Naive thymus-derived CD8-positive, alpha-beta T cell (primary cell): ENCODE results near the gene WWP2. TPM values are rescaled to one million over a fixed set of nuclear protein-coding genes. Genes with fewer than 3 reads are reported as not detected.
"Not testable (repeated sequence)": the region's sequence is repeated elsewhere in the genome, so short reads cannot be mapped to it uniquely, and the experiment has no call there.

ENCODE experiments used
- ATAC-seq, 2 donors: fragments of 150-1000 bp; cut with Tn5 transposase in 1 of 2; sonication (Bioruptor Pico), chemical (Tn5 transposase) in 1 of 2; 1 replicate in 1 of 2; 2 replicates in 1 of 2; pipeline ENCODE4 v1.10.0; 2021; ENCODE audit warnings: mild to moderate bottlenecking in 2 of 2, moderate library complexity in 2 of 2
- POLR2A ChIA-PET: fragments of 350-600 bp; sonication (Branson Sonifier 250); formaldehyde crosslinking; loops from one replicate; lab custom pipeline; 2021; ENCODE audit warnings: antibody characterized with exemption; lab: Charles Lee
- DNase-seq, 10 donors: peaks; one replicate each; pipeline versions ENCODE4 v3.0.0 to v3.0.0-alpha.2; 2020 to 2022
- H3K27ac Mint-ChIP-seq, 10 donors: one replicate each; pipeline ENCODE4 v1.8.0; 2020 to 2022; ENCODE audit warnings: mild to moderate bottlenecking in 10 of 10, mixed read lengths in 10 of 10, moderate library complexity in 4 of 10, inconsistent platforms in 1 of 10
- H3K27me3 Mint-ChIP-seq, 5 donors: one replicate each; pipeline ENCODE4 v1.8.0; 2021 to 2022; ENCODE audit warnings: mixed read lengths in 5 of 5
- H3K36me3 Mint-ChIP-seq, 3 donors: one replicate each; pipeline ENCODE4 v1.8.0; 2020 to 2022; ENCODE audit warnings: mixed read lengths in 3 of 3, mild to moderate bottlenecking in 2 of 3, inconsistent platforms in 1 of 3
- H3K4me1 Mint-ChIP-seq, 4 donors: one replicate each; pipeline ENCODE4 v1.8.0; 2021 to 2022; ENCODE audit warnings: mixed read lengths in 4 of 4
- H3K4me3 Mint-ChIP-seq, 10 donors: one replicate each; pipeline ENCODE4 v1.8.0; 2020 to 2022; ENCODE audit warnings: mild to moderate bottlenecking in 10 of 10, mixed read lengths in 10 of 10, moderate library complexity in 6 of 10, inconsistent platforms in 1 of 10
- H3K9me3 Mint-ChIP-seq, 9 donors: one replicate each; pipeline ENCODE4 v1.8.0; 2020 to 2022; ENCODE audit warnings: mixed read lengths in 9 of 9, mild to moderate bottlenecking in 3 of 9, inconsistent platforms in 1 of 9, moderate library complexity in 1 of 9
- polyA plus RNA-seq, 3 donors: library from polyadenylated mRNA; unstranded; fragments of 300-500 nt; fragmentation: Illumina TruSeq; gene quantifications; one replicate each; pipeline ENCODE4 v1.2.3, GENCODE V29; 2021
- total RNA-seq, 8 experiments: library from RNA in 2 of 8; stranded (reverse) in 2 of 8; gene quantifications; one replicate each; pipeline ENCODE4 v1.2.3 and lab custom pipeline; 2021 to 2026

The WWP2 gene
- total and polyA plus RNA-seq, 5 experiments from 2014 or later = 27.0 to 63.3 (median 39.5) TPM

GRCh38 chr16:69754143-69754468 is 8.0 kb upstream of the WWP2 start:
- H3K36me3 Mint-ChIP-seq = peaks cover 3 to 28% (median 8%) of the 10 kb centered on the region in 3 donors

GRCh38 chr16:69754469-69755310 is 7.4 kb upstream of the WWP2 start, which contains the start of gene NOB1:
Gene NOB1, minus strand, starts transcription at chr16:69754926. Its CDS starts 16 bp downstream, at chr16:69754910.
- peak within 1 kb of the TSS; percentile 96 to 100 (median 100) for H3K4me3 Mint-ChIP-seq
- no peaks in the 10 kb centered on the region for H3K9me3 Mint-ChIP-seq
- no peaks in the 10 kb centered on the region for H3K27me3 Mint-ChIP-seq
- POLR2A ChIA-PET = interaction anchor here (0.5 to 2.5 kb wide), 16 partner anchors 8 to 621 kb away, joined by 3 to 38 read pairs (median 5); partner anchors contain the start of genes NQO1, TERF2 and WWP2
- ATAC-seq (peak; percentile 98), DNase-seq (peak; percentile 91 to 99 (median 97))
- peaks cover 8 to 35% (median 28%) of the 10 kb centered on the region in 4 donors for H3K4me1 Mint-ChIP-seq
- H3K27ac Mint-ChIP-seq = peak within 1 kb of the TSS; percentile 98 to 100 (median 99)
- peaks cover 3 to 23% (median 6%) of the 10 kb centered on the region in 3 donors for H3K36me3 Mint-ChIP-seq

More at GRCh38 chr16:69754143-69754468, 8.0 kb upstream of the WWP2 start:
- Mint-ChIP-seq H3K4me1 (peaks cover 8 to 35% (median 28%) of the 10 kb centered on the region in 4 donors), H3K27ac (peak overlapping the region; percentile 98 to 100 (median 99)), H3K4me3 (peak overlapping the region; percentile 96 to 100 (median 100)), H3K9me3 (no peaks in the 10 kb centered on the region), H3K27me3 (no peaks in the 10 kb centered on the region)
- DNase-seq (peak in 1 of 10 donors; percentile 7), ATAC-seq (no peak)
- POLR2A ChIA-PET = interaction anchor here (0.5 to 2.5 kb wide), 15 partner anchors 9 to 620 kb away, joined by 3 to 38 read pairs (median 5); partner anchors contain the start of genes NQO1, TERF2 and WWP2

- peaks cover 3 to 9% (median 3%) of the 10 kb centered on the region in 3 donors for H3K36me3 Mint-ChIP-seq
- DNase-seq (no peak), ATAC-seq (no peak)
- peak overlapping the region in 1 of 10 donors; percentile 25 for H3K4me3 Mint-ChIP-seq
- no peaks in the 10 kb centered on the region for H3K27me3 Mint-ChIP-seq
- peak overlapping the region in 2 of 10 donors; percentile 27 to 66 for H3K27ac Mint-ChIP-seq
- POLR2A ChIA-PET = no interaction called here
- H3K4me1 Mint-ChIP-seq = peaks cover 8 to 38% (median 30%) of the 10 kb centered on the region in 4 donors
- H3K9me3 Mint-ChIP-seq = no peaks in the 10 kb centered on the region
These were observed 5.4 kb upstream of the WWP2 start for GRCh38 chr16:69756705-69757104.

GRCh38 chr16:69757375-69757774 is 4.8 kb upstream of the WWP2 start:
- DNase-seq, POLR2A ChIA-PET, H3K4me3 Mint-ChIP-seq, H3K27me3 Mint-ChIP-seq, ATAC-seq, H3K9me3 Mint-ChIP-seq, H3K27ac Mint-ChIP-seq, H3K36me3 Mint-ChIP-seq: not testable (repeated sequence)
- peaks cover 9 to 36% (median 29%) of the 10 kb centered on the region in 4 donors for H3K4me1 Mint-ChIP-seq

GRCh38 chr16:69762814-69763598 is 874 bp downstream of the WWP2 start:
- peak; percentile 52 to 75 for ATAC-seq
- Mint-ChIP-seq H3K27me3 (no peaks in the 10 kb centered on the region), H3K4me1 (peaks cover 17 to 46% (median 40%) of the 10 kb centered on the region in 4 donors), H3K36me3 (no peaks in the 10 kb centered on the region), H3K9me3 (no peaks in the 10 kb centered on the region), H3K4me3 (peak overlapping the region; percentile 78 to 97 (median 87)), H3K27ac (peak overlapping the region; percentile 81 to 99 (median 96))
- peak in 7 of 10 donors; percentile 5 to 60 (median 43) for DNase-seq
- POLR2A ChIA-PET = interaction anchor here (0.5 to 2.1 kb wide), 4 partner anchors 9 to 1546 kb away, joined by 3 to 17 read pairs (median 8); partner anchors contain the start of genes NOB1 and NQO1

- POLR2A ChIA-PET = interaction anchor here (0.5 to 2.1 kb wide), 3 partner anchors 9 to 1546 kb away, joined by 4 to 17 read pairs (median 12); partner anchors contain the start of genes NOB1 and NQO1
- Mint-ChIP-seq H3K27me3 (no peaks in the 10 kb centered on the region), H3K27ac (peak overlapping the region; percentile 81 to 99 (median 96)), H3K4me3 (peak overlapping the region; percentile 78 to 97 (median 87)), H3K4me1 (peaks cover 18 to 47% (median 42%) of the 10 kb centered on the region in 4 donors), H3K9me3 (no peaks in the 10 kb centered on the region), H3K36me3 (peaks cover 0 to under 1% (median 0%) of the 10 kb centered on the region in 3 donors)
- DNase-seq (no peak), ATAC-seq (no peak)
These were observed 1.4 kb downstream of the WWP2 start for GRCh38 chr16:69763599-69763942.

- no peak for DNase-seq
- H3K4me3 Mint-ChIP-seq = peak overlapping the region in 1 of 10 donors; percentile 7
- peak overlapping the region in 3 of 10 donors; percentile 12 to 59 (median 32) for H3K27ac Mint-ChIP-seq
- no peak for ATAC-seq
- peaks cover 20 to 68% (median 55%) of the 10 kb centered on the region in 4 donors for H3K4me1 Mint-ChIP-seq
- no peaks in the 10 kb centered on the region for H3K9me3 Mint-ChIP-seq
- POLR2A ChIA-PET = no interaction called here
- no peaks in the 10 kb centered on the region for H3K27me3 Mint-ChIP-seq
- peaks cover 0 to 2% (median 0%) of the 10 kb centered on the region in 3 donors for H3K36me3 Mint-ChIP-seq
These were observed 5.5 kb downstream of the WWP2 start for GRCh38 chr16:69767459-69768229.

- ATAC-seq (no peak), DNase-seq (no peak)
- Mint-ChIP-seq H3K4me3 (no peak overlapping the region), H3K27ac (peak overlapping the region in 2 of 10 donors; percentile 2 to 63), H3K27me3 (no peaks in the 10 kb centered on the region), H3K4me1 (peaks cover 19 to 69% (median 55%) of the 10 kb centered on the region in 4 donors), H3K36me3 (peaks cover 0 to 2% (median 0%) of the 10 kb centered on the region in 3 donors), H3K9me3 (peaks cover 0 to 2% (median 0%) of the 10 kb centered on the region in 9 donors)
- POLR2A ChIA-PET = no interaction called here
These were observed 6.5 kb downstream of the WWP2 start for GRCh38 chr16:69768666-69769065.

- H3K9me3 Mint-ChIP-seq = peaks cover 0 to 2% (median 0%) of the 10 kb centered on the region in 9 donors
- peak overlapping the region in 1 of 10 donors; percentile 31 for H3K27ac Mint-ChIP-seq
- no peaks in the 10 kb centered on the region for H3K27me3 Mint-ChIP-seq
- no peak for ATAC-seq
- H3K4me3 Mint-ChIP-seq = no peak overlapping the region
- H3K36me3 Mint-ChIP-seq = peaks cover 0 to 6% (median 5%) of the 10 kb centered on the region in 3 donors
- DNase-seq = no peak
- POLR2A ChIA-PET = no interaction called here
- H3K4me1 Mint-ChIP-seq = peaks cover 23 to 72% (median 58%) of the 10 kb centered on the region in 4 donors
These were observed 7.3 kb downstream of the WWP2 start for GRCh38 chr16:69769404-69769803.

- H3K4me3 Mint-ChIP-seq = no peak overlapping the region
- no peak for ATAC-seq
These were observed 9.5 kb downstream of the WWP2 start for GRCh38 chr16:69771651-69771967.

GRCh38 chr16:69773260-69773947 is 11.3 kb downstream of the WWP2 start:
- Mint-ChIP-seq H3K9me3 (peaks cover 0 to 19% (median 9%) of the 10 kb centered on the region in 9 donors), H3K4me3 (no peak overlapping the region), H3K36me3 (peaks cover 14 to 28% (median 24%) of the 10 kb centered on the region in 3 donors), H3K27ac (peak overlapping the region in 4 of 10 donors; percentile 8 to 80 (median 17)), H3K4me1 (peaks cover 13 to 63% (median 52%) of the 10 kb centered on the region in 4 donors), H3K27me3 (no peaks in the 10 kb centered on the region)
- ATAC-seq (no peak), DNase-seq (no peak)
- POLR2A ChIA-PET = interaction anchor here (0.6 kb wide), 1 partner anchor 13 kb away, joined by 3 read pairs; no protein-coding TSS in a partner anchor

More at GRCh38 chr16:69771651-69771967, 9.5 kb downstream of the WWP2 start:
- H3K27me3 Mint-ChIP-seq = no peaks in the 10 kb centered on the region
- H3K9me3 Mint-ChIP-seq = peaks cover 0 to 19% (median 9%) of the 10 kb centered on the region in 9 donors
- H3K36me3 Mint-ChIP-seq = peaks cover 14 to 25% (median 24%) of the 10 kb centered on the region in 3 donors
- POLR2A ChIA-PET = no interaction called here
- H3K27ac Mint-ChIP-seq = no peak overlapping the region
- H3K4me1 Mint-ChIP-seq = peaks cover 17 to 69% (median 61%) of the 10 kb centered on the region in 4 donors
- no peak for DNase-seq
